DMS153 treated with DMSO at 0.1 percent for 48 hours (cell line): ENCODE results near the gene SNAI3.

ENCODE experiments used
- DNase-seq: peaks from one replicate; lab custom pipeline; 2025; ENCODE audit not compliant: unreplicated experiment; lab: John Stamatoyannopoulos, UW

The SNAI3 gene

DNA sequence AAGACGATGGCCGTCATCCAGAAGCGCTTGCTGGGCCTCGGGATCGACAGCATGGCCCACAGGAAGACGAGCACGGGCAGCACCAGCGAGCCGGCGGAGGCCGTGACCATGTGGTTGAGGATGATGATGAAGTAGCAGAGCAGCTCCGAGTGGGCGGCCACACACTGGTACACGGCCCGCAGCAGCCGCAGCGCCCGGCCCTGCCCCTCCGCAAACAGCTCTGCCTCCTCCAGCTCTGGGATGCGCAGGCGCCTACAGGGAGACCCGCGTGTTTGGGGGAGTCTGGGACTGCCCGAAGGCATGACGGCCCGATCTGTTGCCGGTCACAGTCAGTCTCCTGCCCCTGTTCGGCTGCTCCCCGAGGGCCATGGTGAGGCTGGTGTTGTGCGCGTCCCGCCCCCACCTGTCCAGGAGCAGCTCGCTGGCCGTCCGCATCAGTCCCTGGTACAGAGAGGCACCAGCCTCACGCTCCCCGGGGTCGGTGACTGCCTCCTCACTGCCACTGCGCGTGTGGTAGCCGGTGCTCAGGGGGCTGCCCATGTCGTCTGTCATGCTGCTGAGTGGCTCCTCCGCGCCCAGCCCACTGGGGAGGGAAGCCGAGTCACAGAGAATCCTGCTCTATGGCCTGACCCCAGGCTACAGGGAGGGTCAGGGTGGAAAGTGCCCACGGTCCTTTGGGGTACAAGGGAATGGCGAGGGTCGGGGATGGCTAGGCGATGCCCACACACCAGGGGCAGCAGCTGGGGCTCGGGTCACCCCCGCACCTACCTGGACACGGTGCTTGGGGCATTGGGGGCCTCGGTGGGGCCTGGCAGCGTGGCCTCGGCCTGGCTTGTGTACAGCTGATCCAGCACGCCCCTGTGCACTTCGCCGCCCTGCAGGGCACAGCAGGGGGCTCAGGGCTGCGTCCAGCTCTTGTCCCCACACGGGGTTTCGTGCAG, 35.8 kb upstream of the SNAI3 start:
- DNase-seq, result no peak

GRCh38 chr16:88721236-88721635, 34.9 kb upstream of the SNAI3 start:
- no peak for DNase-seq

- DNase-seq, result no peak
These were observed 34.2 kb upstream of the SNAI3 start for GRCh38 chr16:88720396-88720970.

DNA sequence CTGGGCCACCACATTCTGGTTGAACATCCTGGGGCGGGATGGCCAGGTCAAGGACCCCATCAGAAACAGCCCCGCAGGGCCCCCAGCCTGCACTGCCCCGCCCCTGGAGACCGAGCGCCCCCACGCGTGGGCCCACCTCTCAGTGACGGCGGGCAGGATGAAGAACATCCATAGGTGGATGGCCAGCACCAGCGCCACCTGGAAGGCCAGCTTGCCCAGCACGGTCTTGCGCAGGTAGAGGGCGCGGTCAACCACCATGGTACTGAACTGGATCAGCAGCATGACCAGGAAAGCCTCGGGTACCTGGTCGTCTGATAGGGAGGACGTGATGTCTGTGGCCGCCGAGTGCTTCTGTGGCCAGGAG, 33.6 kb upstream of the SNAI3 start:
- no peak for DNase-seq

DNA sequence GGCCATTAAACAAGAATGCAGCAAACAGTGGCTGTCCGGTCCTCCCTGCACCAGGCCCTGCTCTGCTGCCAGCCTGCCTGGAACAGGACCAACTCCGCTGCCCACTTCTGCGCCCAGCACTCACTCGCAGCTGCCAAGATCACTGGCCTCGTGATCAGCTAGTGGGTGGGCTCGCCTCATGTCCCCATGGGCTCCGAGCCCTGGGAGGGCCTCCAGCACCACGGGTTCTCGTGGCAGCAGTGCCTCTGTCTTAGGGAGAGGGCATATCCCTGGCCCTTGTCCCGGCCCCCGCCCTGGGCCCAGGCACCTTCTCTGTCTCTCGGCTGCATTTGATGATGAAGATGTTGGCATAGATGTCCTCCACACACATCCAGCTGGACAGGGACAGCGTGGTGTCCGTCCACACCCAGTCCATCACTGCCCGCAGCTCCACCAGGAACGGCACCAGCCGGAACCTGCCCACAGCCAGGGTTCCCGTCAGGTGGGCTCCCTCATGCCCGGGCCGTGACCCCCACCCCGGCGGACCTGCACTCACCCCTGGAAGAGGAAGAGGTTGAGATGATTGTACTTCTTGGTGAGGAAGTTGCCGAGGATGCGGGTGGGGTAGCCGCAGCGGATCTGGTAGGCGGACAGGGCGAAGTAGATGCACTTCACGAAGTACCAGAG, 33.1 kb upstream of the SNAI3 start:
- DNase-seq, result no peak

- DNase-seq, result no peak
These were observed 31.9 kb upstream of the SNAI3 start for GRCh38 chr16:88718178-88718577.

DNA sequence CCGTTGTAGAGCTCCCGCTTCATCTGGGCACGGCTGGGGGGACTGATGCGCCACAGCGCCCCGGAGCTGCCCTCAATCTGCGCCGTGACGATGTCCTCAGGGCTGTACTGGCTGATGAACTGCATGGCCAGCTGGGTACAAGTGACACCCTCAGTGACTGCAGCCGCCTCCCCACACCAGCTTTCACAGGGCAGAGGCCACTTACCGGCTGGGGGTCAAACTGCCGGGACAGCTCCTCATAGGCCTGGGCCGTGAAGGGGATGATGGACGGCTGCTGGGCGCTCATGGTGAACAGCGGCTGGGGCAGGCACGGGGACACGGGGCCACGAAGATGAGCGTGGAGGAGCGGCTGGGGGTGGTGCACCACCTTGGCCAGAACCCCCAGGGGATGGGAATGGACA, 30.3 kb upstream of the SNAI3 start:
- no peak for DNase-seq

DNA sequence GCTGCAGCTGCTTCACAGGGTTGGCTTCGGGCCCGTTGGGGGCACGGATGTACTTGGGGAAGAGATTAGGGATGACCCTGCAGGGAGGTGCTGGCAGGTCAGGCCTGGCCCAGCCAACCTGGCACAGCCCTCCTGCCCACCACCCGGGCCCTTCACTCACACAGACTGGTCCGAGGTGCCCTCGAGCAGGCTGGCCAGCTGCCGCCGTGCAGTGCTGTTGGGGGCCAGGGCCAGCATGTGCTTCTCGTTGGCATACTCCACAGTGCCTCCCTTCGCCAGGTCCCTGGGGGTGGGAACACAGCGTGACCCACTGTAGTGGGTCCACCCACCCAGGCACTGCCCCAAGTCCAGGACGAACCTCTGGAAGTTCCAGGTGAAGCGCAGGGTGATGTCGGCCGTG, 29.9 kb upstream of the SNAI3 start:
- DNase-seq, result no peak

- DNase-seq, result no peak
These were observed 29.2 kb upstream of the SNAI3 start for GRCh38 chr16:88715312-88716190.

- DNase-seq, result no peak
These were observed 28.4 kb upstream of the SNAI3 start for GRCh38 chr16:88714420-88715302.

DNA sequence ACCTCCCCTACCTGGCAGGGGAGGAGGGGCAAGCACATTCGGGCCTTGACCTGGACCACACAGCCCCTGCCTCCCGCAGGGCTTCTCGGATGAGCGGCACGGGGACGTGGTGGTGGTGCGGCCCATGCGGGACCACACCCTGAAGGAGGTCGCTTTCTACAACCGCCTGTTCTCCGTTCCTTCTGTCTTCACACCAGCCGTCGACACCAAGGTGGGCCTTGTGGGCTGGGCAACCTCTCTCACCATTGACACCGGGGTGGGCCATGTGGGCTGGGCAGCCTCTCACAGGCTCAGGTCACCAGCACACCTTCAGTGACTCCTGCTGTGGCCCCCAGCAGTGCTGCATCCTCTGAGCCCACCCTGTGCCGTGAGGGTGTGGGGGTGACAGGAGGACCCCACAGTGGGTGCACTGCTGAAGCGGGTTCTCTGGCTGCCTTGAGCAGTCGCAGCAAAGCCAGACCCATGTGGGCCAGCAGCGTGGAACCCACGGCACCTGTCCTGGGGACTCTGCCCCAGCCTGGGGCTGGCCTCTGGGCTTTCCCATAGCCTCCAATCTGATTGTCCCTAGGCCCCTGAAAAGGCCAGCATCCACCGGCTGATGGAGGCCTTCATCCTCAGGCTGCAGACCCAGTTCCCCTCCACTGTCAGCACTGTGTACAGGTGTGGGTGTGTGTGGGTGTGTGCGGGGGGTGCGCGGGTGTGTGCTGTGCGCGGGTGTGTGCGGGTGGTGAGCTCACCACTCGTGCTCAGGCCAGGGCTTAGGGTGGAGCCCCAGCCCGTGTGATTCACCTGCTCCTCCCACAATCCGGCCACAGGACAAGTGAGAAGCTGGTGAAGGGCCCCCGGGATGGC, 27.5 kb upstream of the SNAI3 start:
- no peak for DNase-seq

DNA sequence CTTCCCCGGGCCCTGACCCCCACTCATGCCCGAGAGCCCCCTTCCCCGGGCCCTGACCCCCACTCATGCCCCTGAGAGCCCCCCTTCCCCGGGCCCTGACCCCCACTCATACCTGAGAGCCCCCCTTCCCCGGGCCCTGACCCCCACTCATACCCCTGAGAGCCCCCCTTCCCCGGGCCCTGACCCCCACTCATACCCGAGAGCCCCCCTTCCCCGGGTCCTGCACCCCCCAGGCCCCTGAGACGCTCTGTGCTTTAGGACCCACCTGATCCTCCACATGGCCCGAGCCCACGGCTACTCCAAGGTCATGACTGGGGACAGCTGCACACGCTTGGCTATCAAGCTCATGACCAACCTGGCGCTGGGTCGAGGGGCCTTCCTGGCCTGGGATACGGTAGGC, 26.7 kb upstream of the SNAI3 start:
- DNase-seq, result no peak

GRCh38 chr16:88712362-88712979, 26.2 kb upstream of the SNAI3 start:
- no peak for DNase-seq

- no peak for DNase-seq
These were observed 25.5 kb upstream of the SNAI3 start for GRCh38 chr16:88711750-88712340.

DNA sequence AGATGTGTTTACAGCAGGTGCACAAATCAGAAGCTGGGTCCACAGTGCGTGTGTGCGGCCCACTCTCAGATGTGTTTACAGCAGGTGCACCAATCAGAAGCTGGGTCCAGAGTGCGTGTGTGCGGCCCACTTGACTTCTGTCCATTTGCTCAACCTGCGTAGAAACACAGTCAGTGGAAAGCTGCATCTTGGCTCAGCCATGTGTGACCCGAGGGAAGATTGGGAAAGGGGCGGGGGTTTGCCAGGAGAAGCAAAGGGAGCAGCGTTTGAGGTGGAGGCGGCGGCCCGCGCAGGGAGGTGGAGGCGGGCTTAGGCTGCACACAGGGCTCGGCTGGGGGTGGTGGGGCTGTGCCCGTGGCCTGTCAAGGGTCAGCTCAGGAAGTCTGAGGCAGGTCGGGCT, 24.2 kb upstream of the SNAI3 start:
- no peak for DNase-seq

DNA sequence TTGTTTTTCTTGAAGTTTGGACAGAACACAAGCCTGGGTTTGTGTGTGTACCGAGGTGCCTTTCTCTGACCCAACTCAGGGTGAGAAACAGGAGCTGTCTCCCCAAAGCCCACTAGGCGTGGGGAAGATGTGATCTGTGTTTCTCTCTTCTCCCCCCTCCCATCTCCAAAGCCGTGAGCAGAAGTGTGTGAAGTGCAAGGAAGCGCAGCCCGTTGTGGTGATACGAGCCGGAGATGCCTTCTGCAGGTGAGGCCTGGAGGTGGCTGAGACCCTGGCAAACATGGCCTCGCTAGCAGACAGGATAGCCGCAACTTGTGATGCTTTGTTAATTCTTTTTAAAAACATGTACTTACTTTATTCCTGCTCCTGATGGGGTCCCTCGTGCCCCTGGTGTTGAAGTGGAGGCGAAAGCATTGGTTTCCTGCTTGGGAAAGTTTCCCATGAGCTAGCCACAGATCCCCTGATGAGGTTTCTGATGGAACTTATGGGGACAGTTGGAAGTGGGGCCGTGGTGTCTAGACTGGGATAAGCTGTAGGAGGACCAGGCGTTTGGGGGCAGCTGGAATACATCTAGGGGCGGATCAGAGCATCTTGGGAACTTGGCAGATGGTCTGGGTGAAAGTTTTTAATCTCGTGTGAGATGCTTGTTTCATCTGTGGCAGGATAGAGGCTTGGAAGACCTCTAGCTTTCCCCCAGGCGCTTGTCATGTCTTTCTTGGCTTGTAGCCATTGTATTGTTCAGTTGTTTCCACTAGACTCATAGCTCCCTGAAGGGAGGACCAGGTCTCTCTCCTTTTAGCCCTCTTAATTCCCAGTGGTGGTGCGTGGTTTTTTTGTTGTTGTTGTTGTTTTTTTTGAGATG, 20.9 kb upstream of the SNAI3 start:
- no peak for DNase-seq

GRCh38 chr16:88706229-88706964, 20.1 kb upstream of the SNAI3 start, which contains the start of the genes CTU2 and RNF166:
Gene CTU2 (plus strand): TSS chr16:88706503. CDS start chr16:88706531, 28 bp downstream.
Gene RNF166 (minus strand): TSS chr16:88706408. CDS start chr16:88706325, 83 bp downstream.
- peak; percentile 59 for DNase-seq
